CD14-positive monocyte (primary cell): ENCODE results near the gene RPL35A. TPM values are rescaled to one million over a fixed set of nuclear protein-coding genes. Genes with fewer than 3 reads are reported as not detected.

Source experiments
- DNase-seq, 3 donors: peaks; one replicate each; pipeline ENCODE4 v3.0.0-alpha.2; 2011 to 2022
- H2AFZ ChIP-seq: 2 replicates; pipeline ENCODE4 v1.6.0; 2012; ENCODE audit warnings: mild to moderate bottlenecking, low read depth, low read length, inconsistent platforms; ENCODE audit not compliant: insufficient read depth, poor library complexity, severe bottlenecking
- H3K27ac ChIP-seq, 2 donors: 1 replicate in 1 of 2; 2 replicates in 1 of 2; pipeline ENCODE4 v1.5.1; 2012 to 2013; ENCODE audit warnings: low read length in 2 of 2, control low read depth in 1 of 2, inconsistent platforms in 1 of 2, low read depth in 1 of 2, mild to moderate bottlenecking in 1 of 2
- H3K27me3 ChIP-seq, 2 donors: one replicate each; pipeline versions ENCODE4 v1.6.0 to v1.6.1; 2011 to 2013; ENCODE audit warnings: low read length in 2 of 2; ENCODE audit not compliant: control insufficient read depth in 2 of 2, insufficient read depth in 2 of 2
- H3K36me3 ChIP-seq, 2 donors: replicated peaks in 1 of 2; 1 replicate in 1 of 2; 2 replicates in 1 of 2; pipeline versions ENCODE4 v1.5.1 to v1.6.1; 2012 to 2013; ENCODE audit warnings: low read length in 2 of 2, control low read depth in 1 of 2, inconsistent platforms in 1 of 2, mild to moderate bottlenecking in 1 of 2; ENCODE audit not compliant: insufficient read depth in 2 of 2, control insufficient read depth in 1 of 2
- H3K4me1 ChIP-seq, 2 donors: 1 replicate in 1 of 2; 2 replicates in 1 of 2; pipeline versions ENCODE4 v1.5.1 to v1.6.1; 2012 to 2013; ENCODE audit warnings: low read length in 2 of 2, control low read depth in 1 of 2, inconsistent platforms in 1 of 2, mild to moderate bottlenecking in 1 of 2, moderate library complexity in 1 of 2; ENCODE audit not compliant: insufficient read depth in 2 of 2, control insufficient read depth in 1 of 2
- H3K4me2 ChIP-seq: replicated peaks from 2 replicates; pipeline ENCODE3; 2012; ENCODE audit warnings: low read length, moderate library complexity, mild to moderate bottlenecking; ENCODE audit not compliant: poor library complexity, severe bottlenecking; ENCODE audit errors: extremely low read depth
- H3K4me3 ChIP-seq, 3 experiments: fragments of 200-600 bp in 1 of 3; sonication (generic) in 1 of 3; replicated peaks in 1 of 3; 1 replicate in 2 of 3; 2 replicates in 1 of 3; pipeline ENCODE4 v1.5.1; 2011 to 2013; ENCODE audit warnings: low read length in 3 of 3, mild to moderate bottlenecking in 3 of 3, control low read depth in 2 of 3, low read depth in 2 of 3, inconsistent platforms in 1 of 3, moderate library complexity in 1 of 3
- H3K79me2 ChIP-seq: 2 replicates; pipeline ENCODE4 v1.6.0; 2012; ENCODE audit warnings: mild to moderate bottlenecking, control low read depth, inconsistent platforms, low read length, moderate library complexity; ENCODE audit not compliant: insufficient read depth
- H3K9ac ChIP-seq: 2 replicates; pipeline ENCODE4 v1.6.0; 2017; ENCODE audit warnings: low read length, mild to moderate bottlenecking; ENCODE audit not compliant: insufficient read depth, poor library complexity, severe bottlenecking
- H3K9me3 ChIP-seq, 2 donors: replicated peaks in 1 of 2; 1 replicate in 1 of 2; 2 replicates in 1 of 2; pipeline versions ENCODE4 v1.5.1 to v1.6.1; 2012 to 2013; ENCODE audit warnings: low read length in 2 of 2, control low read depth in 1 of 2; ENCODE audit not compliant: control insufficient read depth in 1 of 2, insufficient read depth in 1 of 2
- H4K20me1 ChIP-seq: 2 replicates; pipeline ENCODE4 v1.6.0; 2012; ENCODE audit warnings: mild to moderate bottlenecking, low read length, control low read depth, moderate library complexity; ENCODE audit not compliant: insufficient read depth
- H3K27ac Mint-ChIP-seq, 7 donors: one replicate each; pipeline ENCODE4 v1.8.0; 2020; ENCODE audit warnings: mild to moderate bottlenecking in 7 of 7, mixed read lengths in 7 of 7, moderate library complexity in 6 of 7, inconsistent platforms in 2 of 7
- H3K27me3 Mint-ChIP-seq, 3 donors: one replicate each; pipeline ENCODE4 v1.8.0; 2021 to 2022; ENCODE audit warnings: low read depth in 3 of 3, mild to moderate bottlenecking in 3 of 3, mixed read lengths in 3 of 3, moderate library complexity in 3 of 3, inconsistent platforms in 1 of 3
- H3K36me3 Mint-ChIP-seq, 2 donors: one replicate each; pipeline ENCODE4 v1.8.0; 2020; ENCODE audit warnings: mixed read lengths in 2 of 2, inconsistent platforms in 1 of 2, mild to moderate bottlenecking in 1 of 2
- H3K4me1 Mint-ChIP-seq: one replicate; pipeline ENCODE4 v1.8.0; 2020; ENCODE audit warnings: mild to moderate bottlenecking, mixed read lengths
- H3K4me3 Mint-ChIP-seq, 2 donors: one replicate each; pipeline ENCODE4 v1.8.0; 2020; ENCODE audit warnings: mild to moderate bottlenecking in 2 of 2, mixed read lengths in 2 of 2, moderate library complexity in 1 of 2
- H3K9me3 Mint-ChIP-seq, 7 donors: one replicate each; pipeline ENCODE4 v1.8.0; 2020 to 2022; ENCODE audit warnings: mixed read lengths in 7 of 7, mild to moderate bottlenecking in 6 of 7, moderate library complexity in 6 of 7, inconsistent platforms in 2 of 7
- WGBS: methylation state at CpG from one replicate; pipeline ENCODE4 v1.1.5; 2013; ENCODE audit warnings: missing lambda C conversion rate; ENCODE audit not compliant: insufficient coverage; 5-methylcytosine and 5-hydroxymethylcytosine counted together
- intact Hi-C, 2 donors: fragments of 100-400 bp; cut with micrococcal nuclease; formaldehyde crosslinking; loops; one replicate each; pipeline versions ENCODE4 v1.15.0 to v1.15.1; 2023
- polyA plus RNA-seq, 3 donors: library from polyadenylated mRNA; depleted of rRNA in 1 of 3; unstranded in 2 of 3; stranded (reverse) in 1 of 3; fragments of 300-500 nt in 2 of 3; fragments of >200 nt in 1 of 3; fragmentation: Illumina TruSeq in 2 of 3; gene quantifications; 1 replicate in 2 of 3; 2 replicates in 1 of 3; pipeline ENCODE4 v1.2.3, GENCODE V29; 2012 to 2021
- TF ChIP-seq, protein P1 (sequence below): fragments of 200-600 bp; IDR thresholded peaks from one replicate; pipeline ENCODE4 v1.8.0; 2022; ENCODE audit warnings: antibody characterized with exemption, mild to moderate bottlenecking

Gene RPL35A
- polyA plus RNA-seq, 3 donors, result 882 to 1,113 (median 975) TPM

DNA sequence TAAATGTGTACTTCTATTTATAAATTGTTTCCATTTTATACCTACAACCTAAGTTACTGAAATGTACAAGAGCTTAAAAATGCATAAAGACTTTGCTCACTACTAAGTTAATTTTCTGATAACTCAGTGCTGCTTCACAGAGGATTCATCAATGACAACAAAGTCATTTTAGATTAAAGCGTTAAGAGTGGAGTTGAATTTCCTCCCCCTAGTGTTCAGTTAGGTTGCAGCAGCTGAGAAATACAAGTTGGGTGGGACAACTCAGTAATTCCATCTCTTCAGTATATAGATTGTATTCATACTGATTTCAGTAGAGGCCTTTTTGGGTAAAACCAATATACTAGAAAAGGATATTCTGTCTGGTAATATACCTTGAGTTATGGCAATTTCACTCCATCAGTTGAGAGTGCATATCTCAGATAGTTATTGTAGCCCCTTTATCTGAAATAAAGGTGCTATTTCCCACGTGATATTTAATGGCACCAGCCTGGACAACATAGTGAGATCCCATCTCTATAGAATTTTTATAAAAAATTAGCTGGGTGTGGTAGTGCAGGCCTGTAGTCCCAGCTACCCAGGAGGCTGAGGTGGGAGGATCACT is 6.9 kb upstream of the RPL35A start:
- intact Hi-C loops, result no loop called here

DNA sequence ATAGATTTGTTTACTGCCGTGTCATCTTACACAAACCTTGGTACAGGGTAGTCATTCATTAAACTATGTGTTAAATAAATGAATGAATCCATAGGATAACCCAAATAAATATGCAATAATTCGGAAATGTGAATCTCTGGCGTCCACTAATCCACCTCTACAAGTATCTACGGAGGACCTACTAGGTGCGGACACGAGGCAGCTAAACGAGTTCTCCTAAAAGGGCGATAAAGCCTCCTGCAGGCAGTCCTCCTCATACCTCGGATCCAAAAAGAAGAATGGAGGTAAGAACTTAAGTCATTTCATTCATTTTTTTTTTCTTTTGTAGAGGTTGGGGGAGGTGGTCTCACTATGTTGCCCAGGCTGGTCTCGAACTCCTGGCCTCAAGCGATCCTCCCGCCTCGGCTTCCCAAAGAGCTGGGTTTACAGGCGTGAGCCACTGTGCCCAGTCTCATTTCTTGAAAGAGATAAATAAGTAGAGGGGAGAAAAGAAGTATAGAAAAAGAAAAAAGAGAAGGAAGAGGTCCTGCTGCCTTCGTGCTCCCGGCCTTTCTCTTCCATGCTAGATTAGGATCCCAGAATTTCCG is 706 bp upstream of the RPL35A start:
- H3K27ac Mint-ChIP-seq, result peak overlapping the region; percentile 97 to 100 (median 99)
- Histone ChIP-seq H3K9me3 (no peaks in the 10 kb centered on the region), H4K20me1 (peaks cover 34% of the 10 kb centered on the region), H2AFZ (peak overlapping the region; percentile 77), H3K27ac (peak overlapping the region; percentile 78 to 96), H3K36me3 (peaks cover 27 to 32% of the 10 kb centered on the region in 2 donors), H3K4me2 (peak overlapping the region; percentile 76), H3K9ac (peak overlapping the region; percentile 91), H3K4me1 (peaks cover 18 to 26% of the 10 kb centered on the region in 2 donors), H3K27me3 (no peaks in the 10 kb centered on the region), H3K79me2 (peaks cover 42% of the 10 kb centered on the region), H3K4me3 (peak overlapping the region; percentile 47 to 83 (median 82))
- TF ChIP-seq, protein P1, sequence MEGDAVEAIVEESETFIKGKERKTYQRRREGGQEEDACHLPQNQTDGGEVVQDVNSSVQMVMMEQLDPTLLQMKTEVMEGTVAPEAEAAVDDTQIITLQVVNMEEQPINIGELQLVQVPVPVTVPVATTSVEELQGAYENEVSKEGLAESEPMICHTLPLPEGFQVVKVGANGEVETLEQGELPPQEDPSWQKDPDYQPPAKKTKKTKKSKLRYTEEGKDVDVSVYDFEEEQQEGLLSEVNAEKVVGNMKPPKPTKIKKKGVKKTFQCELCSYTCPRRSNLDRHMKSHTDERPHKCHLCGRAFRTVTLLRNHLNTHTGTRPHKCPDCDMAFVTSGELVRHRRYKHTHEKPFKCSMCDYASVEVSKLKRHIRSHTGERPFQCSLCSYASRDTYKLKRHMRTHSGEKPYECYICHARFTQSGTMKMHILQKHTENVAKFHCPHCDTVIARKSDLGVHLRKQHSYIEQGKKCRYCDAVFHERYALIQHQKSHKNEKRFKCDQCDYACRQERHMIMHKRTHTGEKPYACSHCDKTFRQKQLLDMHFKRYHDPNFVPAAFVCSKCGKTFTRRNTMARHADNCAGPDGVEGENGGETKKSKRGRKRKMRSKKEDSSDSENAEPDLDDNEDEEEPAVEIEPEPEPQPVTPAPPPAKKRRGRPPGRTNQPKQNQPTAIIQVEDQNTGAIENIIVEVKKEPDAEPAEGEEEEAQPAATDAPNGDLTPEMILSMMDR, result no peak
- H3K4me1 Mint-ChIP-seq, result peaks cover 28% of the 10 kb centered on the region
- peaks cover 24 to 36% of the 10 kb centered on the region in 2 donors for H3K36me3 Mint-ChIP-seq
- no peaks in the 10 kb centered on the region for H3K9me3 Mint-ChIP-seq
- H3K27me3 Mint-ChIP-seq, result peaks cover 0 to 5% (median 2%) of the 10 kb centered on the region in 3 donors
- no peak for DNase-seq
- WGBS, result 0% methylated on average over 8 of the region's 17 CpGs
- intact Hi-C loops, result no loop called here
- peak overlapping the region; percentile 94 to 98 for H3K4me3 Mint-ChIP-seq

More for the DNA sequence above, 6.9 kb upstream of the RPL35A start:
- Mint-ChIP-seq H3K27me3 (peaks cover 1 to 5% (median 2%) of the 10 kb centered on the region in 3 donors), H3K36me3 (peaks cover 6 to 21% of the 10 kb centered on the region in 2 donors), H3K9me3 (no peaks in the 10 kb centered on the region), H3K27ac (no peak overlapping the region), H3K4me3 (no peak overlapping the region), H3K4me1 (no peaks in the 10 kb centered on the region)
- Histone ChIP-seq H3K36me3 (peaks cover 0 to 3% of the 10 kb centered on the region in 2 donors), H3K9ac (no peak overlapping the region), H3K4me3 (no peak overlapping the region), H3K27ac (no peak overlapping the region), H3K79me2 (no peaks in the 10 kb centered on the region), H2AFZ (no peak overlapping the region), H3K4me2 (no peak overlapping the region), H3K27me3 (no peaks in the 10 kb centered on the region), H3K4me1 (no peaks in the 10 kb centered on the region), H3K9me3 (no peaks in the 10 kb centered on the region), H4K20me1 (no peaks in the 10 kb centered on the region)
- no CpG with 5 or more reads among the region's 2 CpGs for WGBS
- DNase-seq, result peak in 2 of 3 donors; percentile 18 to 20
- TF ChIP-seq, protein P1, result peak; percentile 80
